ENCODE results near the gene ARHGAP44.

ARHGAP44 gene

DNA sequence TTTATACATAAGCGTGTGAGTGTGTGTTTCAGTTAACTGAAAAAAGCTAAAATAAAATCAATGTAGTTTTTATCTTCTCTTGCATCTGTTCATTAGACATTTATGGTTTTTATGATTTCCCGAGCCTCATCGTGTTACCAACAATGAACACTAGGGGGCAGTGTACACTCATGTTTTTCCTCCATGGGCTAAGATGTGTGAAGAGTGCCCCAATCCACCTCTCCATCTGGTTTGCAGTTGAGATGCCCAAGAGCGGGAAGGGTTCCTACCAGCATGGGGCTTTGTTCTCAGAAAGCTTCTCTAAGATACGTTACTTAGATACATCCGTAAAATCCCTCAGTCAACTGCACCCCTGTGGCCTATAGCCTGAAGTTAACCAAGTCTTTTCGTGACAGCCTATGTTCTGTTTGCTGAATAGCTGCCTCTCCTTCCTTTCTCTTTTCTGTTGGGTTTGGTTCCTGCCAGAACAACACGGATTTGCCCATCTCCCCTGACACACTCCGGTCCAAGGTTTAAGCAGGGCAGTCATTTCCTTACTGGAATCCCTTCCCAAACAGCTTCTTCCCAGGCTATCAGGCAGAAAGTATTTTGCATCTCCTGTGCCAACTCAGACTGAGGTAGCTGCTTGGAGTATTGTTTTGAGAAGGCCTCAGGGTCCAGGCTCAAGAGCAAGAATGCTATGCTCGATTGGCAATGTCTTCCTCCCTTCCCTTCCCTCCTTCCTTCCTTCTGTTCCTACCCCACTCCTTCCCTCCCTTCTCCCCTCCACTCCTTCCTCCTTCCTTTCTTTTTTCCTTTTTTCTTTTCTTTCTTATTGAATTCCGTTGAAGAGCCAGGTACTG lies 241.4 kb downstream of the ARHGAP44 start:
- peak; percentile 15 to 83 for DNase-seq

DNA sequence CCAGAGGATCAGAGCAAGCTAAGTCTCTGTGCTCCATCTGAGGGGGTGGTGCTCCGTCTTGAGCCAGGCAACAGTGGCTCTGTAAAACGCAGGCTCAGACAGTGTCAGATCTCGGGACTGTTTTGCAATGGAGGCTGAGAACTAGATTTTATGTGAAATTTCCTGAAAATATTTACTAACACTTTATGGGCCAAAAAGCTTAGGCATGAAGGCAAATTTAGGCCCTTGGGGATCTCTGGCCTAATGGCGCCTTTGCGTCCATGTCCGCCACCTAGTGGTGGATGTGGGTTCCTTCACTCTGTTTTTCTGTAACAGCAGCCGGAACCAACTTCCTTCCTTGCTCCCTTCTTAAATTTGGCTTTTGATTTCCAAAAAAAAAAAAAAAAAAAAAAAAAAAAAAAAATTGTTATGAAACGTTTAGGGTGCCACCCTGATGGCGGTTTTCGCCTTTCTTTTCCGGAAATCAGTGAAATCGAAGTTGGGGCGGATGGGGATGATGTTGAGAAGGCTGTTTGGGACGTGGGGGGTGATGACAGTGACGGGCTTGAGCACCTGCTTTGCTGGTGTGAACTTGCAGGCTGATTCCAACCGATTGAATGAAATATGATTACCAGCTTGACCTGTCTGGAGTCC lies 242.5 kb downstream of the ARHGAP44 start:
- DNase-seq: peak; percentile 27 to 73

DNA sequence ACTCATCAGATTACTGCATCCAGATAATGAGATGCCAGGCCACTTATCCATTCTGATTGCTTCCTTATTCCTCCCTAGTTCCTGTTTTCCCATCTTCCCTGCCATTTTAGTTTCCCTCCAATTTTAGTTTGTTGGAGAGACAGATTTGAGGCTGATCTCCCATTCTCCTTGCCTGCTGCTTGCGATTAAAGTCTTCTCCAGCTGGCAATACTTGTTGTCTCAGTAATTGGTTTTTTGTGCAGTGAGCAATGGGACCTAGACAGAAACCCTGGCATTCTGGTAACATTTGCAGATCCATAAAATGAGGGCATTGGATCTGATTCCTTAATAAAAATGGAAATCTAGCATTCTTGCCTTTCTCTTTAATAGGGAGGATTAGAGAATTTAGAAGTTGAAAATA lies 246.1 kb downstream of the ARHGAP44 start:
- no peak for DNase-seq

DNA sequence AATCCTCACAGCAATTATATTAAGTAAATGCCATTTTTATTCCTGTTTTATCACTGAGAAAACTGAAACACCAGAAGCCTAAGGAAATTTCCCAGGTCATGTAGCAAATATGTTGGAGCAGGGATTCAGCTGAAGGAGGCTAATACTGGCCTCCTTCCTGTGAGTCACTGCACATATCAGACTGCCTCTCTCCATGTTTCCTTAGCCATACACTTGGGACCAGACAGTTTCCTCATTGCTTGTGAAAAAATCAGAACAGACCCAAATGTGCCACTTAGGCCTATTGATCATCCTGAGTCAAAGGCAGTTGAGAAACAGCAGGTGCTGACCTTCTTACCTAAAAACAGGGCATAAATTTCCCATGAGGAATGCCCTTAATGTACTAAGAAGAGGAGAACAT lies 247.5 kb downstream of the ARHGAP44 start:
- no peak for DNase-seq

DNA sequence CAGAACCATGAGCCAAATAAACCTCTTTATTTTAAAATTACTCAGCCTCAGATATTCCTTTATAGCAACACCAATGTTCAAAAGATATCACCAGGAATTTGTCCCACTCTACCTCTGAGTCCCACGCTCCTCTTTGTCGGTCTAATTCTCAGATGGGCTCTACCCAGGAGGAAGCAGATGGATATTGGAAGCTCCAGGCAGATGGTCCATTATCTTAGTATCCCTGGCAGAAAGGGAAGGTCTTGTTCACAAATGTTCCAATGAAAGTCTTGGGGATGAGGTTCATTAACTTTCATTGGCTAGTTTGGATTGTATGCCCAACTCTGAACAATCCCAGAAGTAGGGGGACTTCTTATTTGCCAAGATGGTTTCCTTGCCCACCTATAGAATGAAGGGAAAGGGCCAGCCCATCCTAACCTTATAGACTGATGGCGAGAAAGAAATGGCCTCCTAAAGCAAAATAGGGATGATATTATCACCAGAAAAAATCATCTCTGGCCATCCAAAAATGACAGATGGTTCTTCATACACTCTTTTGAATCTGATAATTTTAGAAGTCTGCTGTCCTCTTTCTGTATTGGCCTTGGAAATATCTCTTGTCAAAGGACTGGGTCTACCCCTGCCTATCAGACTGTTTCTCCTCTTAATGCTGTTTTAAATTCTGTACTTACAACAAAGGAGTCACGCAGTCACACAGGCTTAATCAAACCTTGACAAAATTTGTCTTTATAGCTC lies 249.8 kb downstream of the ARHGAP44 start:
- DNase-seq: no peak
